Vagina (tissue), 2 donors: Measurements from ENCODE around the gene LDLRAD4. TPM values are rescaled to one million over a fixed set of nuclear protein-coding genes. Genes with fewer than 3 reads are reported as not detected.

Experiments
- DNase-seq, 2 donors: peaks; one replicate each; pipeline ENCODE4 v3.0.0-alpha.2; 2017; ENCODE audit errors: extremely low spot score in 2 of 2
- H3K27ac ChIP-seq: fragments of 200-600 bp; sonication (generic); one replicate; pipeline ENCODE4 v1.5.1; 2019
- H3K27me3 ChIP-seq: fragments of 200-600 bp; sonication (generic); one replicate; pipeline ENCODE4 v1.5.1; 2019
- H3K36me3 ChIP-seq, 2 donors: fragments of 200-600 bp; sonication (generic); one replicate each; pipeline ENCODE4 v1.5.1; 2017 to 2019
- H3K4me1 ChIP-seq: fragments of 200-600 bp; sonication (generic); one replicate; pipeline ENCODE4 v1.5.1; 2019
- H3K4me3 ChIP-seq, 2 donors: fragments of 200-600 bp; sonication (generic); 1 replicate in 1 of 2; 2 replicates in 1 of 2; pipeline ENCODE4 v1.5.1; 2016 to 2019
- H3K9me3 ChIP-seq: fragments of 200-600 bp; sonication (generic); one replicate; pipeline ENCODE4 v1.5.1; 2019
- POLR2A ChIP-seq, 2 donors: fragments of 450-650 bp; IDR thresholded peaks; one replicate each; pipeline ENCODE4 v1.6.1; 2017; ENCODE audit warnings: antibody characterized with exemption in 2 of 2, mild to moderate bottlenecking in 2 of 2, moderate library complexity in 2 of 2
- POLR2AphosphoS5 ChIP-seq, 2 donors: sonication (generic); formaldehyde crosslinking; IDR thresholded peaks; one replicate each; pipeline ENCODE4 v1.9.0; 2017; ENCODE audit warnings: antibody characterized with exemption in 2 of 2, mild to moderate bottlenecking in 2 of 2, low read depth in 1 of 2; ENCODE audit not compliant: insufficient read depth in 1 of 2
- intact Hi-C: fragments of 100-400 bp; cut with DNase I; formaldehyde crosslinking; loops from one replicate; pipeline ENCODE4 v1.15.1; 2023
- total RNA-seq: library from RNA; depleted of rRNA; stranded (reverse); fragments of >200 nt; gene quantifications from one replicate; pipeline ENCODE4 v1.2.3, GENCODE V29; 2016
- TF ChIP-seq, protein P1 (sequence below), 3 experiments: fragments of 450-650 bp in 2 of 3; fragments of 200-600 bp in 1 of 3; sonication (generic) in 1 of 3; IDR thresholded peaks; one replicate each; pipeline ENCODE4 v1.5.1; 2017 to 2019; ENCODE audit warnings: antibody characterized with exemption in 3 of 3, mild to moderate bottlenecking in 2 of 3, moderate library complexity in 2 of 3

LDLRAD4 gene
- total RNA-seq, 1 donor from 2014 or later, result 24.3 TPM

DNA sequence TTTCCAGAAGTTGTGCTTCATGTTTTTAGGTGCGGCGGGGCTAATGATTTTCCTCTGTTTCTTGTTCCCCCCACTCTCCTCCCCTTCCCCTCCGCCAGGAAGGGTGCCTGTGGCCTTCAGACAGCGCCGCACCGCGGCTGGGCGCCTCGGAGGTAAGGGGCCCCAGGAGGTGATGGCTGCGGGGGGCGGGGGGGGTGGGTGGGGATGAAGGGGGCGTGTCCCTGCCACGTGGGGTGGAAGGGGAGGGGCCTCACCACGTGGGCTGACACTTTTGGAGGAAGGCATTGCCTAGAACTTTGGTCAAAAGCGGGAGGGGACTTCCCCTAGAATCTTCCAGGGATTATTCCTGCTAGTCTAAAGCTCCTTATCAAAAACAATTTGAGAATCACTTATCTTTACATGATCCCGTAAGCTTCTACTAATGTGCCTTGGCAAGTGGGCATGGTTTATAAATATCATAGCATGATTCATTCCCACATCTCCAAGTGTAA, 424.7 kb downstream of the LDLRAD4 start:
- no peaks in the 10 kb centered on the region for H3K27me3 ChIP-seq
- no peaks in the 10 kb centered on the region for H3K9me3 ChIP-seq
- DNase-seq, result no peak
- intact Hi-C loops, result no loop called here
- TF ChIP-seq POLR2A (IDR thresholded peaks at IDR 0.05) (no peak), POLR2AphosphoS5 (IDR thresholded peaks at IDR 0.05; ENCODE audit: insufficient read depth in 1 of 2, low read depth in 1 of 2) (no peak)
- TF ChIP-seq, protein P1, sequence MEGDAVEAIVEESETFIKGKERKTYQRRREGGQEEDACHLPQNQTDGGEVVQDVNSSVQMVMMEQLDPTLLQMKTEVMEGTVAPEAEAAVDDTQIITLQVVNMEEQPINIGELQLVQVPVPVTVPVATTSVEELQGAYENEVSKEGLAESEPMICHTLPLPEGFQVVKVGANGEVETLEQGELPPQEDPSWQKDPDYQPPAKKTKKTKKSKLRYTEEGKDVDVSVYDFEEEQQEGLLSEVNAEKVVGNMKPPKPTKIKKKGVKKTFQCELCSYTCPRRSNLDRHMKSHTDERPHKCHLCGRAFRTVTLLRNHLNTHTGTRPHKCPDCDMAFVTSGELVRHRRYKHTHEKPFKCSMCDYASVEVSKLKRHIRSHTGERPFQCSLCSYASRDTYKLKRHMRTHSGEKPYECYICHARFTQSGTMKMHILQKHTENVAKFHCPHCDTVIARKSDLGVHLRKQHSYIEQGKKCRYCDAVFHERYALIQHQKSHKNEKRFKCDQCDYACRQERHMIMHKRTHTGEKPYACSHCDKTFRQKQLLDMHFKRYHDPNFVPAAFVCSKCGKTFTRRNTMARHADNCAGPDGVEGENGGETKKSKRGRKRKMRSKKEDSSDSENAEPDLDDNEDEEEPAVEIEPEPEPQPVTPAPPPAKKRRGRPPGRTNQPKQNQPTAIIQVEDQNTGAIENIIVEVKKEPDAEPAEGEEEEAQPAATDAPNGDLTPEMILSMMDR (IDR thresholded peaks at IDR 0.05), result no peak
- H3K36me3 ChIP-seq, result peaks cover 0 to 4% of the 10 kb centered on the region in 2 donors
- no peak overlapping the region for H3K4me3 ChIP-seq
- H3K27ac ChIP-seq, result no peak overlapping the region
- peaks cover 14% of the 10 kb centered on the region for H3K4me1 ChIP-seq

DNA sequence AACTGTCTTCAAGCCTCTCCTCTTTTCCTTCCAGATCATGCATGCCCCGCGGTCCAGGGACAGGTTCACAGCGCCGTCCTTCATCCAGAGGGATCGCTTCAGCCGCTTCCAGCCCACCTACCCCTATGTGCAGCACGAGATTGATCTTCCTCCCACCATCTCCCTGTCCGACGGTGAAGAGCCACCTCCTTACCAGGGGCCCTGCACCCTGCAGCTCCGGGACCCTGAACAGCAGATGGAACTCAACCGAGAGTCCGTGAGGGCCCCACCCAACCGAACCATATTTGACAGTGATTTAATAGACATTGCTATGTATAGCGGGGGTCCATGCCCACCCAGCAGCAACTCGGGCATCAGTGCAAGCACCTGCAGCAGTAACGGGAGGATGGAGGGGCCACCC, 426.5 kb downstream of the LDLRAD4 start:
- Histone ChIP-seq H3K4me1 (peaks cover 14% of the 10 kb centered on the region), H3K27me3 (no peaks in the 10 kb centered on the region), H3K4me3 (no peak overlapping the region), H3K27ac (no peak overlapping the region), H3K36me3 (peaks cover 0 to 4% of the 10 kb centered on the region in 2 donors), H3K9me3 (no peaks in the 10 kb centered on the region)
- DNase-seq, result no peak
- TF ChIP-seq POLR2AphosphoS5 (IDR thresholded peaks at IDR 0.05; ENCODE audit: insufficient read depth in 1 of 2, low read depth in 1 of 2), result no peak
- TF ChIP-seq, protein P1 (IDR thresholded peaks at IDR 0.05), result no peak
- no peak for TF ChIP-seq POLR2A (IDR thresholded peaks at IDR 0.05)
- intact Hi-C loops, result no loop called here

DNA sequence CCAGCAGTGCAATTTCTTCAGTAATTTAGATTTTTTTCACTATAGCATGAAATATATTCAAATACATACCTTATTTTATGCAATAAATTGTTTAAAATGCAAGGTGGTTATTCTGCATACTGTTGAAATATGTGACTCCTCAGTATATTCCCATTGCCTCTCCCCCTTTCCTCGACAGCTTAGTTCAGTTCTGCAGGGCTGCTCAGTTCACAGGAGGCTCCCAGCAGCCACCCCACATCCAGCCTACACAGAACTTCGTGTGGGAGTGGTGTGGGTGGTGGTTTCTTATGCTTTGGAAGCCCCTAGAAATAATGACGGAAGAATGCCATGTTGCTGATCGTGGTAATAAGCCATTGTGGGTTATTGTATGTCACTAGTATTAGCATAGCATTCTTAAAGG, 428.1 kb downstream of the LDLRAD4 start:
- no peaks in the 10 kb centered on the region for H3K27me3 ChIP-seq
- DNase-seq, result no peak
- H3K36me3 ChIP-seq, result peaks cover 0 to 4% of the 10 kb centered on the region in 2 donors
- H3K27ac ChIP-seq, result no peak overlapping the region
- no peak for TF ChIP-seq POLR2AphosphoS5 (IDR thresholded peaks at IDR 0.05; ENCODE audit: insufficient read depth in 1 of 2, low read depth in 1 of 2)
- TF ChIP-seq POLR2A (IDR thresholded peaks at IDR 0.05), result no peak
- TF ChIP-seq, protein P1 (IDR thresholded peaks at IDR 0.05), result no peak
- intact Hi-C loops, result no loop called here
- H3K9me3 ChIP-seq, result no peaks in the 10 kb centered on the region
- H3K4me1 ChIP-seq, result peaks cover 8% of the 10 kb centered on the region
- H3K4me3 ChIP-seq, result no peak overlapping the region

DNA sequence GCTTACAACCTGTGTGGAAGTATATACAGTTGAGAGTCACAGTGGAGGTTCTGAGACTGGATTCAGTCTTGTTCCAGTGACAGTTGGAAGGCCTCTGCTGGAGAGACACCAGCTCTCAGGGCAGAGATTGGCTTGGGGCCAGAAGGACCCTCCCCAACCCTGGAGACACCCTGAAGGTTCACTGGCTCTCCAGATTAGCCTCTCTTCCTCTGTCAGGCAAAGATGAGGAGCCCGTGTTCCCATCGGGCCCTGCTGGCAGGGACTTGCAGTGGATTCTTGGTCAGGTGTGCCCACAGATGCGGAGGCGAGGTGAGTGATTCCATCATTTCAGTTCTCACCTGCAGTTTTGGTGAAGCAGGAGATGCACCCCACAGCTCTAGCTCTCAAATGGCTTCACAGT, 429.2 kb downstream of the LDLRAD4 start:
- intact Hi-C loops, result no loop called here
- Histone ChIP-seq H3K4me3 (no peak overlapping the region), H3K27ac (no peak overlapping the region), H3K4me1 (no peaks in the 10 kb centered on the region), H3K9me3 (no peaks in the 10 kb centered on the region), H3K27me3 (no peaks in the 10 kb centered on the region), H3K36me3 (peaks cover 0 to 4% of the 10 kb centered on the region in 2 donors)
- no peak for DNase-seq
- TF ChIP-seq POLR2A (IDR thresholded peaks at IDR 0.05), result no peak
- TF ChIP-seq POLR2AphosphoS5 (IDR thresholded peaks at IDR 0.05; ENCODE audit: insufficient read depth in 1 of 2, low read depth in 1 of 2), result no peak
- TF ChIP-seq, protein P1 (IDR thresholded peaks at IDR 0.05), result no peak
